GM19438 (cell line): Measurements from ENCODE around the gene ZGLP1.

Experiments used
- ATAC-seq: cut with Tn5 transposase; IDR thresholded peaks from one replicate; pipeline ENCODE4 v1.9.1; 2021; ENCODE audit warnings: low read depth; ENCODE audit not compliant: unreplicated experiment

ZGLP1 gene

DNA sequence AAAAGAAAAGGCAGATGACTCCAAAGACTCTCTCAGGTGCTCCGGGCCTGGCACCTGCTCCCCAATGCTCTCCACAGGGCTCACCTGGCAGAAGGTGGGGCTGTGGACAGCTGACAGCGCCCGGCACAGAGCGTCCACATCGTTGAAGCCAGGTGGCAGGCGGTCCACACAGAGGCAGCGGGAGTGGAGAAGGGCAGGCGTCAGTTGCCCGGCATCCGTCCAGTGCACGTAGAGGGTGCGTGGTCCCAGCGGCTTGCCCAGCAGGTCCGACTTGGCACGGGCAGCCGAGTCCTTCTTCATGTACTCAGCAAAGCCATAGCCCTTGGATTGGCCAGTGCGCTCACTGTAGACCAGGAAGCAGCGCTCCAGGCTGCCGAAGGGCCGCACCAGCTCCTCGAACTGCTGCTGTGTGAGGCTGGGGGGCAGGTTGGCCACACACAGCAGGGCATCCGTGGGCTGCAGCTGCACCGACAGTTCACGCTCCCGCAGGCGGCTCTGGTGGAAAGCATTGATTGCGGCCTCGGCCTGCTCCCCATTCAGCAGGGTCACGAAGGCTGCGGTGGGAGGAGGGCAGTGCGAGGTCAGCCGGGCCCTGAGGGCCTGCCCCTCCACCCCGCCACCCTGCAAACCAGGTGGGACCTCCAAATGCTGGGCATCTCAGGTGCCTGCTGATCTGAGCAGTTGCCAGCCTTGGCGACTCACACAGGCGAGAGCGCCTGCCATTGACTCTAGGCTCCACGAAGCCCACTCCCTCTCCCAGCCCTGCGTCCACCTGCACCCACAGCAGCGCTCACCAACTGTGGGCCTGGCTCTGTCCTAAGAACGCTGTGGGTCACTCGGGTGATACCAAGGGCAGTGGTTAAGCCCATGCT, 19.2 kb upstream of the ZGLP1 start:
- ATAC-seq = no peak

DNA sequence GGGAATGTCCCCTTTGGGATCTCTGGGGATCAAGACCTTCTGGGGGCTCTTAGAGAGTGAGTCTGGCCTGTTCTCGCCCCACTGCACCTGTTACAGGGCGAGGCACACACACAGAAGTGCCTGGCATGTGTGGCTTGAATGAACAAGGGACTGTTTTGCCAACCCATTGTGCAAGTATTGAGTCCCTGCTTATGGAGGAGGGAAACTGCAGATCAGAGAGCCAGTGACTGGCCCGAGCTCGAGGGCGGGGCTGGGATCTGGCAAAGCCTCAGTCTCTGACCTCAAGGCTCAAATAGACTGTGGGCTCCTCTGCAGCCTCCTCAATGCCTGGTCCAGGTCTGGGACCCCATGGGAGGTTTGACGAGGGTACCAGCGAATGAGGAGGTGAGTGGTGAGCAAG, 18.2 kb upstream of the ZGLP1 start:
- no peak for ATAC-seq

- ATAC-seq = no peak
Measured at GRCh38 chr19:10325732-10326131, 16.1 kb upstream of the ZGLP1 start.

GRCh38 chr19:10321874-10322835, 12.5 kb upstream of the ZGLP1 start:
- no peak for ATAC-seq

DNA sequence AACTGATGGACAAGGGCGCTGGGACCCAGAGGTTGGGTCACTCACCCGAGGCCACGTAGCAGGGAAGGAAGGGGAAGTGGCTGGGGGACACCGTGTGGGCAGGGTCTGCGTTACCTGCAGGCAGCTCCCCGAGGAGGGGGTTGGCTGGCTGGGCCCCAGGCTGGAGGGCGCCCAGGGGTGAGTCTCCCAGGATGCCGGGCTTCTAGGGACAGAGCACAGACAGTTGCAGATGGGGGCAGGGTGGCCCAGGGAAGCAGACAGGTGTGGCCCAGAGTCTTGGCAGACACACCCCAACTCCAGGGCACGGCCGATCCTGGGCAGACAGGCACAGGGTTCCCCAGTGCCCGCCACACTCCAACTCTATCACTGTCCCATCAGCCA, 11.8 kb upstream of the ZGLP1 start:
- no peak for ATAC-seq

- no peak for ATAC-seq
Measured at GRCh38 chr19:10320602-10321416, 11.2 kb upstream of the ZGLP1 start.

GRCh38 chr19:10318807-10319682, 9.4 kb upstream of the ZGLP1 start:
- ATAC-seq = no peak

GRCh38 chr19:10317857-10318462, 8.3 kb upstream of the ZGLP1 start:
- no peak for ATAC-seq

DNA sequence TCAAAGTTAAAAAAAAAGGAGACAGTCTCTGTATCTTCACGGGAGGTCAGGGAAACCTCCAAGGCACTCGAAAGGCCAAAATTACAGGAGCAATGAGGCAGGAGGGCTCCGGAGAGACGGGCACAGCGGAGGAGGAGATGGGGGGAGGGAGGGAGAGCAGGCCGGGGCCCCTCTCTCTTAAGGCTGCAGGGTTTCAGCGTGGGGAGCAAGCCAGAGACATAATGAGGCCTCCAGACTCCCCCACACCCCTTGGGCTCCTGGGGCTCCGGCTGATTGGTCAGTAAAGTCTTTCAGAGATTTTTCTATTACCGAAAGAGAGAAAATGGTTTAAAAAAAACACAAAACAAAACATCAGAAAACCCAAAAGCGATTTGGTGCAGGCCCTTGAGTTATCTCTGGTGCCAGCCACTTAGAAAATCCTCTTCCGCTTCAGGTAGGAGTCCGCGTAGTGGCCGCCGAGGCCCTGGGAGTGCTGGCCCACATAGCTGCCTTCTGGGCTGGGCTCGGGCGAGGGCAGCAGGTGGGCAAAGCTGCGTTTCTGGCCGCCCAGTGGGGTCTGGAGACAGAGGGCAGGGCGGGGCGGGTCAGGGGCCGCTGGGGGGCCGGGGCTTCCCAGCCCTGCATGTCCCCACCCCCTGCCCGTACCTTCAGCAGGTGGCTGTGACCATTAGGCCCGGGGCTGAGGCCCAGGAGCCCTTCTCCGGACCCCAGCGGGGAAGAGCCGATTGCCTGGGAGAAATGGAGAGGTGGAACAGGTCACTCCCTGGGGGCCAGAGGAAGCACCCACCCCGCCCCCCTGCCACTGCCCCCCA, 7.6 kb upstream of the ZGLP1 start:
- no peak for ATAC-seq

- ATAC-seq = no peak
Measured at GRCh38 chr19:10316229-10317044, 6.8 kb upstream of the ZGLP1 start.

- no peak for ATAC-seq
Measured at GRCh38 chr19:10315335-10316214, 6.0 kb upstream of the ZGLP1 start, which contains the start of gene FDX2. Gene FDX2 (minus strand): TSS chr19:10316015. CDS start chr19:10315996, 19 bp downstream.

- no peak for ATAC-seq
Measured at GRCh38 chr19:10306327-10306726, 3.3 kb downstream of the ZGLP1 start.

DNA sequence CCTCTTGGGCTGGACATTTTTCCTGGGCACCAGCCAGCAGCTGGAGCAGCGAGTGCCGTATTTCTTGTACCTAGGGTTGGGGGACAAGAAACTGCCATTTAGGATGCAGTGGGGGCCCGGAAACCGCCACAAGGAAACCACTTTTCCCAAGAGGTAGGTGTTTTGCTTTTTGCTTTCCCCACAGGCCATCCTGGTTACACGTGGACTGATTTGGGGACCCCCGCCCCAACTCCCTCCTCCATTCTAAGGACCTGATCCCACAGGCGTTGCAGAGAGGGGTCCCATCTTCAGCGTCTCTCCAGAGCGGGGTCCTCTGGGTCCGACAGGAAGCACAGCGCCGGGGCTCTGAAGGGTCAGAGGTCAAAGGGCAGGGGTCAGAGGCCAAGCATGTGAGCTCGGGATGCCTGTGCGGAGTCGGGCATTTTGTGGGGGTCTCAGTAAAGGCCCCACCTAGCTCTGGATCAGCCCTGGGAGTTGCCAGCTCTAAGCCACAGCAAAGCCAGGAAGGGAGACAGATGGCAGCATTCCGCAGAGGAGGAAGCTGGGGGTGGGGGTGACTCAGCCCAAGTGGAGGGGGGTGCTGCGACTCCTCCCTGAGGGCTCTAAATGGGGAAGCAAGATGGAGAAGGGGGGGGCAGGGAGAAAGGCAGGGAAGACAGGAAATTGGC, 4.3 kb downstream of the ZGLP1 start:
- no peak for ATAC-seq

- no peak for ATAC-seq
Measured at GRCh38 chr19:10299545-10300458, 9.8 kb downstream of the ZGLP1 start.
